ENCODE results near the gene WWOX. TPM values are rescaled to one million over a fixed set of nuclear protein-coding genes. Genes with fewer than 3 reads are reported as not detected.

WWOX gene
- total and polyA plus RNA-seq, 2 of the 4 experiments (the other 2 are of a cell fraction) = 2.7 to 5.4 TPM

- H4K5ac ChIP-seq (ENCODE audit: low read depth, low read length) = no peak overlapping the region
- H3K23ac ChIP-seq (ENCODE audit: low read depth, low read length) = no peak overlapping the region
- no peaks in the 10 kb centered on the region for H3K36me3 ChIP-seq (ENCODE audit: control insufficient read depth, insufficient read depth, low read length)
- no peak overlapping the region for H3K56ac ChIP-seq (ENCODE audit: extremely low read depth, insufficient read depth, low read length)
- no peak overlapping the region for H3K9ac ChIP-seq (ENCODE audit: low read depth, low read length)
- BruUV-seq (replicated peaks) = no TSS peak
- H4K20me1 ChIP-seq (ENCODE audit: insufficient read depth, low read length) = no peaks in the 10 kb centered on the region
- in situ Hi-C loops (cut with MboI; ENCODE audit: low sequenced_read_pairs) (no loop called here), intact Hi-C loops (cut with micrococcal nuclease) (no loop called here), dilution Hi-C loops (cut with HindIII; ENCODE audit: low sequenced_read_pairs, unreplicated experiment) (no loop called here)
- H2BK20ac ChIP-seq (ENCODE audit: low read depth, low read length) = no peak overlapping the region
- no peak overlapping the region for H3K27ac ChIP-seq (ENCODE audit: insufficient read depth, low read length)
- TF ChIP-seq USF2 (IDR thresholded peaks at IDR 0.05; ENCODE audit: low read depth, low read length) (no peak), CTCF (conservative IDR thresholded peaks at IDR 0.05; ENCODE audit: low read depth, low read length) (no peak), SMC3 (IDR thresholded peaks at IDR 0.05; ENCODE audit: low read depth, low read length) (no peak), POLR2A (IDR thresholded peaks at IDR 0.05; ENCODE audit: low read depth, low read length) (no peak), ELK1 (IDR thresholded peaks at IDR 0.05; ENCODE audit: borderline replicate concordance, low read depth, low read length) (no peak), CEBPB (IDR thresholded peaks at IDR 0.05; ENCODE audit: low read depth, low read length) (no peak), NFE2L2 (IDR thresholded peaks at IDR 0.05; ENCODE audit: low read depth, low read length) (no peak), RAD21 (IDR thresholded peaks at IDR 0.05; ENCODE audit: low read length) (no peak), RFX5 (IDR thresholded peaks at IDR 0.05; ENCODE audit: low read depth, low read length) (no peak), BHLHE40 (IDR thresholded peaks at IDR 0.05; ENCODE audit: low read depth, low read length) (no peak), FOS (IDR thresholded peaks at IDR 0.05; ENCODE audit: low read depth, low read length) (no peak), CHD1 (IDR thresholded peaks at IDR 0.05; ENCODE audit: low read depth, low read length) (no peak)
- H2BK120ac ChIP-seq (ENCODE audit: low read depth, low read length) = no peak overlapping the region
- no peak overlapping the region for H2AK5ac ChIP-seq (ENCODE audit: low read depth, low read length)
- no peaks in the 10 kb centered on the region for H3K9me3 ChIP-seq (ENCODE audit: control insufficient read depth, insufficient read depth, low read length)
- no peak overlapping the region for H4K91ac ChIP-seq (ENCODE audit: insufficient read depth, low read depth, low read length)
- ChIA-PET POLR2A (ENCODE audit: unreplicated experiment) (no interaction called here), CTCF (interaction anchor here (0.6 kb wide), 1 partner anchor 1932 kb away, joined by 3 read pairs; no protein-coding TSS in a partner anchor)
- H2AK9ac ChIP-seq (replicated peaks; ENCODE audit: low read depth, low read length, poor library complexity) = no peak overlapping the region
- H2BK15ac ChIP-seq (ENCODE audit: low read depth, low read length) = no peak overlapping the region
- H3K79me1 ChIP-seq (ENCODE audit: low read depth in 1 of 2, low read length in 2 of 2) = no peaks in the 10 kb centered on the region
- peaks cover 3% of the 10 kb centered on the region; the same call in 1 of the 2 replicates for H3K4me1 ChIP-seq (ENCODE audit: control insufficient read depth, insufficient read depth, low read length)
- H3K9me1 ChIP-seq (ENCODE audit: insufficient read depth, low read length) = no peaks in the 10 kb centered on the region
- H2AFZ ChIP-seq (replicated peaks; ENCODE audit: low read length, poor library complexity) = no peak overlapping the region
- H3K4me2 ChIP-seq (ENCODE audit: low read depth, low read length) = no peak overlapping the region
- H3K4ac ChIP-seq (ENCODE audit: low read depth, low read length) = no peak overlapping the region
- no peak overlapping the region for H4K8ac ChIP-seq (ENCODE audit: low read depth in 2 of 2, low read length in 2 of 2)
- H3K4me3 ChIP-seq (ENCODE audit: insufficient read depth, low read depth, low read length) = no peak overlapping the region
- no CpG with 5 or more reads among the region's 2 CpGs for WGBS, 2 experiments (ENCODE audit: extremely low coverage in 2 of 2, insufficient read length in 1 of 2)
- H3K14ac ChIP-seq (replicated peaks; ENCODE audit: low read depth, low read length) = no peak overlapping the region
- no peak overlapping the region for H2BK5ac ChIP-seq (ENCODE audit: low read depth, low read length, poor library complexity, severe bottlenecking)
- no peaks in the 10 kb centered on the region for H3K27me3 ChIP-seq (ENCODE audit: control insufficient read depth, insufficient read depth, low read length)
- no peak for ATAC-seq (ENCODE audit: low read depth)
- no peak for DNase-seq
- no peak overlapping the region for H3K18ac ChIP-seq (ENCODE audit: low read depth, low read length)
Measured at GRCh38 chr16:78133919-78134318, 34.5 kb downstream of the WWOX start.
